ENCODE data around the gene CRISPLD2.
"Not testable (repeated sequence)": the region's sequence is repeated elsewhere in the genome, so short reads cannot be mapped to it uniquely, and the experiment has no call there.

Gene CRISPLD2

DNA sequence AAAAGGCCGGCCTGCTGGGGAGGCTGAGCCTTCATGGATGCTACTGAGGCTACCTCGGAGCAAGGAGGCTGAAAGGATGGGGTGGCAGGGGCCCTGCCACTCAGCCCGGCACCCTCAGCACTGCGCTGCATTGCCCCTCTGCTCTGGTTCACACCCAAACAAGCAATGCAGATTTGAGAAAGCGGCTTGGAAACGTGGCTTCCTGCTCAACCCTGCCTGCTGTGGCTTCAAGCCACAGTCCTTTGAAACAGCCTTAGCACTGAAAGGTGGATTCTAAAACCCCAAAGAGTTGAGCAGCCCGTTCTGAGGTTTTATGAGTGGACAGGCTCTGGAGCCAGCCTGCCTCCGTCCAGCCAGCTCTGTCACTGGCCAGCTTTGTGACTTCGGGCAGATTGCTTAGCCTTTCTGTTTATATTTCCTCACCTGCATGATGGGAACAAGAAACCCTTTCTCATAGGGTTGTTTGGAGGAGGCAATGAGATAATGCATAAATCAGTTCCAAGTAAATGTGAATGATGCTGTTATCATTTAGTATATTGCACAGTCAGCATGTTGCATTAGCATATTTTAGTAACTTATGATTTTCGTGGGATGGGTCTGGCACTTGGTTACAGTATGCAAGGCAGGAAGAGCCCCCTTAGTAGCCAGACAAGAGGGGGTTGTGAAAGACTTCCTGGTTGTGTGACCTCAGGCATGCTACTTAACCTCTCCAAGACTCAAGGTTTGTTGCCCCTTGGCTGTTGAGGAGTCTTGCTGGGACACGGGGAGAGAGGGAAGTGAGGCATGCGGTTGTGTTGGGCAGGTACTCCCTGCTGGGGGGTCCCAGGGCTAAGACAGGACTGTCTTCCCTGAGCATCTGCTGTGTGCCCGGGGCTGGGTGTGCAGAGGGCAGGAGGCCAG, 23.6 kb downstream of the CRISPLD2 start:
- DNase-seq, result no peak

DNA sequence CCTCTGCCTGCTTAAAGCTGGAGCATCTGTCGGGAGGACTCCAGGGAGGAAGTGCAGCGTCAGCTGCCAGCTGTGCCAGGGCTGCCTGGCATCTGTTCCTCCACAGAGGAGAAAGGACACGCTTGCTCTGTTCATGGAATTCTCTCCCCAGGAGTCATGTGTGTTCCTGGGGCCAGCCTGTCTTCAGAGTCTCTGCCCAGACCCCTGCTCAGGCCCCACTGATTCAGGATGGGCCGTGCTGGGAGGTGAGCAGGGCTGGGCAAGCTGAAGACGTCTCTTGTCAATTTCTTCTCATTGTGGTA, 24.2 kb downstream of the CRISPLD2 start:
- no peak for DNase-seq

DNA sequence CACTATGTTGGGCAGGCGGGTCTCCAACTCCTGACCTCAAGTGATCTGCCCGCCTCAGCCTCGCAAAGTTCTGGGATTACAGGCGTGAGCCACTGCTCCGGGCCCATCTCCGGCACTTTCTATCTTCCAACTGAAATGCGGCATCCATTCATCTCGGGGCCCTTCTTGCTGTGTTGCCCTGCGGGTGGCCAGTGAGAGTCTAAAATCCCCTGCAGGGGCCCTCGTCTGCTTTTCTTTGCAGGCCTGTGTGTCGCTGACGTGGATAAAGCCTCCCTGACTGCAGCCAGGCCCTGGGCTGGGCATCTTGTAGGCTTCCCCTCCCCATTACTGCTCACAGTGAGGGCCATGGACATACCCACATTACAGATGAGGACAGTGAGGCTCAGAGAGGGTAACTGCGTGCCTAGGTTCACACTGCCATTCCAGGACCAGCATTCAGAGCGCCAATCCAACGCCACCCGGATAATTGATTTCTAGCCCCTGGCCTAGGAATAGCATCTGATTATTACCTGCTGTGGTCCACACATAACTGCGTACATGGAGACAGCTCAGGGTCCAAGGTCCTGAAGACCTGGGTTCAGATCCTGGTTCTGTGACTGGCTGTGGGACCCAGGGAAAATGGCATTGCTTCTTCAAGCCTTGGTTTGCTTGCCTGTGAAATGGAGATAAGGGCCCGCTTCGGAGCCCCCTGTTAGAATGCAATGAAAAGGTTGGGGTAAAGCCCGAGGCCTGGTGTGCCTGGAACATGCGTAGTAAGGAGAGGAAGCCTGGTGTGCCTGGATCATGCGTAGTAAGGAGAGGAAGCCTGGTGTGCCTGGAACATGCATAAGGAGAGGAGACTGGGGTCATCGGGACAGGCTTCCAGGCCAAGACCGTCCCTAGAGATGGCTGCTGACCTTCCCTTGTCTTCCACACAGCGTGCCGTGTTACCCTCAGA, 25.0 kb downstream of the CRISPLD2 start:
- no peak for DNase-seq

DNA sequence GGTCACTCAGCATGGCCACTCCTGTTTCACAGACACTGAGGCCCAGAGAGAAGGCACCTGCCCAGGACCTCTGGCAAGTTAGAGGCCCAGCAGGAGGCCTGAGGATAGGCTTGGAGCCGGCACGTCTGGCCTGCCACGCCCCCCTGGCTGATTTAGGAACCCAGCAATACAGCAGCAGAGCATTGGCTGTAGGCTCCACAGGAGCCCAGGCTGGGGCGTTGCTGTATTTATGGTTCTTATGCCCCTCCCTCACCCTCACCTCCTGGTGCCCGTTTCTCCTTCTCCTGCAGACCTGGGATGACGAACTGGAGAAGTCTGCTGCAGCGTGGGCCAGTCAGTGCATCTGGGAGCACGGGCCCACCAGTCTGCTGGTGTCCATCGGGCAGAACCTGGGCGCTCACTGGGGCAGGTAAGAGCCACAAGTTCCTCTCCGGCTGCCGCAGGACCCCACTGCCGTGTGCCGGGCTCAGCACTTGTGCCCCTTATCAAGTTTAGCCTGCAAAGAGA, 25.8 kb downstream of the CRISPLD2 start:
- no peak for DNase-seq

DNA sequence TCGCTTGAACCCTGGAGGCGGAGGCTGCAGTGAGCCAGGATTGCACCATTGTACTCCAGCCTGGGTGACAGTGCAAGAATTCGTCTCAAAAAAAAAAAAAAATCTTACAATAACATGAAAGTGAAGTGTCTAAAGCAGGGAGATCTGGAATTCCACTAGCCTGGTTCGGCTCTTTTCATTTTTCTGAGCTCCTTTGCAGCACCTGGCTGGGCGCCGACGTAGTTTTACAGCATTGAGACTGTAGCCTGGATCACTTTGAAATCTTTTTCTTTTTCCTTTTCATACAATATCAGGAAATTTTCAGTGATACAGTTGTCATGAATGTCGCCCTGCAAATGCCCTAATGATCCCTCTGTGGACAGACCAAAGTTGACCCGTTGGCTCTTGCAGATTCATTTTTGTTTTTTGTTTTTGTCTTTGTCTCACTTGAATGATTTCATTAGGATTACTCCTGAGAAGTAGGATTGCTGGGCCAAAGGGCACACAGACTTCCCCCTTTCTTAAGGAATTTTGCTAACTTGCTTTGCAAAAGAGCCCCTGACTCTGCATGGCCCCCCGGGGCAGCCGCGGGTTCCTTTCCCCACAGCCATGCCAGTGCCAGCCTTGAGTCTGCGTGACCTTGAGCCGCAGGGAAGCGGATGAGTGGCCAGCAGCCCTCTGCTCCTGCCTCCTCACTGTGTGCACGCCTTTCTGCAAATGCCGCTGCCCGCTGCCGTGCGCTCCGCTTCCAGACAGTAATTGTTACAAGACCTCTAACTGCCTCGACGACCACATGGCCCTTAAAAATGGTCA, 28.0 kb downstream of the CRISPLD2 start:
- no peak for DNase-seq

DNA sequence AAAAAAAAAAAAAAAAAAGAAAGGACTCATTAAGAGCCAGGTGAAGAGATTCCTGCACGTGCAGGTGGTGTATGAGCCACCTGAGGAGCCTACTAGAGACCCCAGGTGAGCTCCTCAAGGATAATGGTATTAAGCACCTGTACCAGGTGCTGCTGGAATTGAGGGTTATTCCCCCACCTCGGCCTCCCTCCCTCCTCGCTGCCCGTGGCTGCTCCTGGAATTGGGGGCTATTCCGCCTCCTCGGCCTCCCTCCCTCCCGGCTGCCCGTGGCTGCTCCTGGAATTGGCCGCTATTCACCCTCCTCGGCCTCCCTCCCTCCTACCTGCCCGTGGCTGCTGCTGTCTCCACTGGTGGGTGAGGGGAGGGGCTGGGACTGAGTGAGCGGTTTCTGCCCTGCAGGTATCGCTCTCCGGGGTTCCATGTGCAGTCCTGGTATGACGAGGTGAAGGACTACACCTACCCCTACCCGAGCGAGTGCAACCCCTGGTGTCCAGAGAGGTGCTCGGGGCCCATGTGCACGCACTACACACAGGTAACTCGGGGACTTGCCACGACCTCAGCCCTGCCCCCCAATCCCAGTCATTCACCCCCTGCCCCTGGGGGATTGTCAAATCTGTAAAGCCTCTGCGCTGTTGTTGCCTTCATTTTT, 29.3 kb downstream of the CRISPLD2 start:
- no peak for DNase-seq

DNA sequence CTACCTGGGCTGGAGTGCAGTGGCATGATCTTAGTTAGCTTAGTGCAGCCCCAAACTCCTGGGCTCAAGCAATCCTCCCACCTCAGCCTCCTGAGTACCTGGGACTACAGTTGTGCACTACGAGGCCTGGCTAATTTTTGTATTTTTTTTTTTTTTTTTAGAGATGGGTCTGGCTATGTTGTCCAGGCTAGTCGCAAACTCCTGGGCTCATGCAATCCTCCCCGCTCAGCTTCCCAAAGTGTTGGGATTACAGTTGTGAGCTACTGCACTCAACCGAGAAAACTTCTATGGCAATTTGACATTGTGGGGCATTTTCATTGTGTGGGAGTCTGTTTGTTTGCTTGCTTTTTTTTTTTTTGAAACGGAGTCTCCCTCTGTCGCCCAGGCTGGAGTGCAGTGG, 30.0 kb downstream of the CRISPLD2 start:
- no peak for DNase-seq

DNA sequence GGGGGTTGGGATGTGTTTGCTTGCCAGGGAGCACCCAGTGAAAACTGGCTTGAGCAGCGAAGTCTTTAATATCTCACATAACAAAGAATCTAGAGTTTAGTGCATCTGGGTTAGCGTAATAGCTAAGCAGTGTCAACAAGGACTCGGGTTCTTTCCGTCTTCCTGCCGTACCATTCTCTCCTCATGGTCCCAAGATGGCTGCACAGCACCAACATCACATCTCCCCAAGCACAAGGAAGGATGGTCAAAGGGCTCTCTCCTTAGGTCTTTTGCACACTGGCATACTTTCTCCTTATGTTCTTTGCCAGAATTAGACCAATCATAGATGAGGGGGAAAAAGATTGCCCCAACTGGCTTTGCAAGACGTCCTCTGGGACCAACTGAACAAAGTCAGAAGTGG, 30.9 kb downstream of the CRISPLD2 start:
- no peak for DNase-seq

DNA sequence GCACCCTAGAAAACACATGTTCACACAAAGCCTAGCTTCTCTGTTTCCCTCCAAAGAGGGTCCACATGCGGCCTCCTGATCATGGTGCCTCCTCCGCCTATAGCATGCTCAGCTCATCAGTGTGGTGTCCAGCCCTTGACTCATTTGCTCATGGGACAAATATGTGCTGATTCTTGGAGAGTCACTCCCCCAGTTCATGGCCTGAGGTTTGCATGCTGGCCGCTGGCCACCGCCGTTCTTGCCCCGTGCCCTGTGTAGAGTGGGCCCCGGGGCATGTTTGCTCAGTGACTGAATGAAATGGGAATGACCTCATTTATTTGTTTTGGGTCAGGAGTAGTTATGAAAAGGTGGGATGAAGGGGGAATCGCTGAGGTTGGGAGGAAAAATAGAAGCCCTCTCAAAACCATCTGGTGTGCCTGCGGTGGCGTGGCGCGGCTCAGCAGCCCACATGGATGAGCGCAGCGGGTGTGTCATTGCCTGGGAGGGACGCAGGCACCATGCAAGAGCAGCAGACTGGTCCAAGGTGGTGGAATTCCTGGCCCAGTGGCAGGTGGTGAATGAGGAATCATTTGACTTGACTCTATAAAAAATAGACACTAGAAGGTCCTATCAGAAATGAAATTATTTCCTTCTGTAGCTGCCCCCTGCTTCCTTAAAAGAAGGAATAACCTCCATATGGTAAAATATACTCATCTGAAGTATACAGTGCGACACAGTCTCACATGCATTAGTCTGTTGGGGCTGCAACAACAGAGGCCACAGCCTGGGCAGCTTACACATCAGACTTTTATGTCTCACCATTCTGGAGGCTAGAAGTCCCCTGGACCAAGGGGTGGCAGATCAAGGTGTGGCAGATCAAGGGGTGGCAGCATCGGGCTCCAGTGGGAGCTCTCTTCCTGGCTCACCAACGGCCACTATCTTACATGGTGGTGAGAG, 31.7 kb downstream of the CRISPLD2 start:
- no peak for DNase-seq

DNA sequence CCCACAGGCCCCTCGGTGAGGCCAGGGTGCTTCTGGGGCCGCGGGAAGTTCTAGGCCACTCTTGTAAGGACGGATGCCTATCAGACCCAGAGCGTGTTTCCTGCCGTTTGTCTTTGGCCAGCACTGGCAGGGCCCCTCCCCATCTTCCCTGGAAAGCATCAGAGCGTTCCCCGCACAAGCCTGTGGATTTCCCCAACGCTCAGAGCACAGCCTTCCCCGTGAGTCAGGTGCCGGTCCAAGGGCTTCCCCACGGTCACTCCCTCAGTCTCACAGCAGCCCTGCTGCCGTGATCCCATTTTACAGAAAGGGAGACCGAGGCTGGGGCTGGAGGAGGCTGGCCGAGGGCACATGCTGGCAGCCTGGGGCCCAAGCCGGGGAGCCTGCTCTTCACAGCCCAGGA, 33.7 kb downstream of the CRISPLD2 start:
- DNase-seq, result no peak

DNA sequence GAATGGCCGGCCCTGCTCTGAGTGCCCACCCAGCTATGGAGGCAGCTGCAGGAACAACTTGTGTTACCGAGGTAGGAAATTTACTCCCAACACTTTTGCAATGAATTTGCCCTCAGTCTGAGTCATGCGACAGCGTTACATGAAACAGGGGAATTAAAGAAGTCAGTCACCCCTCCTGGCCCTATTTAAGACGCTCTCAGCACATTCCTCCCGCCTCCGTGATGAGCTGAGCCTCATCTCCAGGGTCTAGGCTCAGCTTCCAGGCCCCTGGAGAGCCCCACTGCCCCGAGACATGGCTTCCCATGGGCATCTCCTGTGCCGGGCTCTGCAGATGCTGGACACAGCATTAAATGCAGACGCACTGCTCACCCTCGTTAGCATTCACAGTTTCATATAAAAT, 35.0 kb downstream of the CRISPLD2 start:
- DNase-seq, result no peak

DNA sequence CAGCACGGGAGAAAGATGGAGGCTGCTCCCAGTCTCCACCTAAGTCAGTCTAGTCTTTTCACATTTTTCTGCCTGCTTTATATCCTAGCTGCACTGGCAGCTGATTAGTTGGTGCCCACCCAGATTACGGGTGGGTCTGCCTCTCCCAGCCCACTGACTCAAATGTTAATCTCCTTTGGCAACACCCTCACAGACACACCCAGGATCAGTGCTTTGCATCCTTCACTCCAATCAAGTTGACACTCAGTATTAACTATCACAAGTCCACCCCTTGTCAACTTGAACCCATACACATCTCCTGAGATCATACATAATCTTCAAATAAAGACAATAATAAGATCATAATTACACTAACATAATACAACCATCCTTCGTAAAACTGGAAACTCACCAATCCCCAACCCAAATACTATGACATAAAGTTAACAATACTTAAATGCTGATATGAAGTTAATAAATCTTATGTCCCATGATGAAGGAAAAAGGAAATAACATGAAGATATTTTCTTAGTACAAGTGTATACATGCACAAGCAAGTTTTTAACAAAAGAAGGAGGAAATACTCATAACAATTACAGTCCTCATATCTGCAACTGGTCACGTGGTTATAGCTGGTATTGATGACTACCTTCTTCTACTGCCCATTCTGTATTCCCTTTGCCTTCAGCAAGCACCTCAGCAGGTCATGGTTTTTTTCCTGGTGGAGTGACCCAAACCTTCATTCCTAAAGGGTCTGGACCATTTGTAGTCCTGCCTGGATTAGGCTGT, 35.8 kb downstream of the CRISPLD2 start:
- not testable (repeated sequence) for DNase-seq

DNA sequence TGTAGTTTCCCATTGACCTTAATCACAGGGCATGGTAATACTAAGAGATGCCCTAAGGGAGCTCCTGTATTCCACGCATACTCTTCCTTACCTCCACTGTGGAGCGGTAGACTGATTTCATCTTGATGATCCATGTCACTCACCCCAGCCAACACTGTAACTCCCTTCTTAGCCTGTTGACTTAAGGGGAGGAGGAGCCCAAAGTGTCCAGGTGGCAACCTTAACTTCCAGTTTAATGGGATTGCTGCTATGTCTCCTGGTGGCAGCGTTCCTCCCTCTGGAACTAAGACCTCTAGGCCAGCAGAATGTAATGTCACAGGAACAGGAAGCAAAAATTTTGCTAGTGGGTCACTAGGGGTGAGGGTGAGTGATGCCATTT, 36.4 kb downstream of the CRISPLD2 start:
- not testable (repeated sequence) for DNase-seq

DNA sequence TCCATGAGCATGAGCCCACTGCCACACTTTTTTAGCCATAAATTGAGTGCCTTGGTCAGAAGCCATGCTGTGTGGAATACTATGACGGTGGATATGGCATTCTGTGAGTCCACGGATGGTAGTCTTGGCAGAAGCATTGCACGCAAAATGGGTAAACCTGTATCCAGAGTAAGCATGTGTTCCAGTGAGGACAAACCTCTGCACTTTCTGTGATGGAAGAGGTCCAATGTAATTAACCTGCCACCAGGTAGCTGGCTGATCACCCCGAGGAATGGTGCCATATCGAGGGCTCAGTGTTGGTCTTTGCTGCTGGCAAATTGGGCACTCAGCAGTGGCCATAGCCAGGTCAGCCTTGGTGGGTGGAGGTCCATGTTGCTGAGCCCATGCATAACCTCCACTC, 37.0 kb downstream of the CRISPLD2 start:
- not testable (repeated sequence) for DNase-seq

DNA sequence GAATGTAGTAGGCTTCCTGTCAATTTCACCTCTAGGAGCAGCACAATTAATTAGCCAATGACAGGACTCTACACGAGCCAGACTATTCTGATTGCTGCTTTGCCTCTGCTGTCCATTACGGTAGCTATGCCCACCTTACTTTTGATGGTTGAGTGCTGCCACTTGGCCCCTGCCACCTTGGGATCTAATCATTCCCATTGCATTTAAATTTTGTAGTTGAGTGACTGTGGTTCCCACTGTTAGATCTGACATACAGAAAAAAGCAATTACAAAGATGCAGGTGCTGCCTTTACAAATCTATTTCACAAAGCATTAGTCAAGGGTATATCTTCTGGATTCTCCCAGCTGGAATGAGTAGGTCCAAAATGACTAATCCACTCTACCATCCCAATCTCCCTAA, 39.9 kb downstream of the CRISPLD2 start:
- DNase-seq, result no peak

DNA sequence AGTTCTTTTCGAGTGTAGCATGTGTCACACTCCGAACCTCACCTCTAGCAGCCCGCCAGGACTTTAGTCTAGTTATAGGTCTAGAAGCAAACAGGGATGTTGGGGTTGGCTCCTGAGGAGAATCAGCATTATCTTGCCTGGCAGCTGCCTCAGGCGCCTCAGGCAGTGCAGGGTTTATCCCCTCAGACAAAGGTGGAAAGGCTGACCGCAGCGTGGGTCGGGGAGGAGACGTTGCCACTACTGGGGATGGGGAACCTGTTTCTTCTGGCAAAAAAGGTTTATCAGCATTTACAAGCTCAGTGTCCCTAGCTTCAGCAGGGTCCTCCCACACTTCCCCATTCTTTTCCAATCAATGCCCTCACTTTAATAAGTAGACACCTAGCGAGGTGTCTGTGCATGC, 40.6 kb downstream of the CRISPLD2 start:
- no peak for DNase-seq

DNA sequence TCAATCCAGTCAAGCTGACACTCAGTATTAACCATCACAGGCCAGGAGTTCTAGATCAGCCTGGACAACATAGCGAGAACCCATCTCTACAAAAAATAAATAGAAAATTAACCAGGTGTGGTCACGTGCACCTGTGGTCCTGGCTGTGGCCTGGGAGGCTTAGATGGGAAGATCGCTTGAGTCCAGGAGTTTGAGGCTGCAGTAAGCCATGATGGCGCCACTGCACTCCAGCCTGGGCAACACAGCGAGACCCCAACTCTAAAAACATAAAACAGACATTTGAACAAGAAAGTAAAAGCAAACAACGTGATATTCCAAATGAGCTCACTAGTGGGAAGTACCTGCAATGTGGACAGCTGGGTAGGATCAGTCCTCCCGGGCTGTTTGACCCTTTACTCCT, 41.9 kb downstream of the CRISPLD2 start:
- no peak for DNase-seq

DNA sequence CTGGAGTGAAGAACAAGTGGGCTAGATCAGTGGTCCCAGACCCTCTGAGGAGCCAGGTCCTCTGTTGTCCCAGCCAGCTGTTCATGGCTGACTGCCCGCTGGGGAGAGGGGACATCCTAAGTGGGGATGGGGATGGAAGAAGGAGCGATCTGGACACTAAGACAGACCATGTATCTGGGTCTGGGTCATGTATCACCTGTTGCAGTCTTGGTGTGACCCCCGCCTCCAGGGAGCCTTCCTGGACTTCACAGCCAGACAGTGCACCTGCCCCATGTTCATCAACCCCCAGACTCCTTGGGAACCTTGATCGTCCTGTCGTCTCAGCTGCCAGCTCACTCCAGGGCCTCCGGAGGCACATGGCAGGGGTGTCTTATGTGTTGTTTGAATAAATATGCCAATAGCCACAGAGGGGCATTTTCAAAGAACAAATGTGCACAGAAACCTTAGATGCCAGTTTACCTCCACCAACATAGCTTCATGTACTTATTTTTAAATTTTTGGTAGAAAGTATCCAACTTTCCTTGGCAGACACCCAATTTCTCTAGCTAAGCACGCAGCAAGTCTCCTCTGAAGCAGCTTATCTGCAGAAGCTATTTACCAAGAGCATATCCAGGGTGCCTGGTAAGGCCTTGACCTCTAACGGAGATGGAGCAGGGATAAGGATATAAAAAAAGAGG, 43.2 kb downstream of the CRISPLD2 start:
- DNase-seq, result no peak

DNA sequence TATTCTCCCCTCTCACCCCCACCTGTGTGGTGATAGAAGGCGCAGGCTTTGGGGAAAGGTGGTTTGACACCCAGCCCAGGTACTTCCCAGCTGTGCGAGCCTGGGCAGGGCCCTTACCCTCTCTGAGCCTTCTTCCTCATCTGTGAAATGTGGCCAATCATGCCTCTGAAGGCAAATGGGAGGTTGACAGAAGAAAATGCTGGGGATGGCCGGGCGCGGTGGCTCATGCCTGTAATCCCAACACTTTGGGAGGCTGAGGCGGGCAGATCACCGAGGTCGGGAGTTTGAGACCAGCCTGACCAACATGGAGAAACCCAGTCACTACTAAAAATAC, 43.7 kb downstream of the CRISPLD2 start:
- DNase-seq, result no peak

DNA sequence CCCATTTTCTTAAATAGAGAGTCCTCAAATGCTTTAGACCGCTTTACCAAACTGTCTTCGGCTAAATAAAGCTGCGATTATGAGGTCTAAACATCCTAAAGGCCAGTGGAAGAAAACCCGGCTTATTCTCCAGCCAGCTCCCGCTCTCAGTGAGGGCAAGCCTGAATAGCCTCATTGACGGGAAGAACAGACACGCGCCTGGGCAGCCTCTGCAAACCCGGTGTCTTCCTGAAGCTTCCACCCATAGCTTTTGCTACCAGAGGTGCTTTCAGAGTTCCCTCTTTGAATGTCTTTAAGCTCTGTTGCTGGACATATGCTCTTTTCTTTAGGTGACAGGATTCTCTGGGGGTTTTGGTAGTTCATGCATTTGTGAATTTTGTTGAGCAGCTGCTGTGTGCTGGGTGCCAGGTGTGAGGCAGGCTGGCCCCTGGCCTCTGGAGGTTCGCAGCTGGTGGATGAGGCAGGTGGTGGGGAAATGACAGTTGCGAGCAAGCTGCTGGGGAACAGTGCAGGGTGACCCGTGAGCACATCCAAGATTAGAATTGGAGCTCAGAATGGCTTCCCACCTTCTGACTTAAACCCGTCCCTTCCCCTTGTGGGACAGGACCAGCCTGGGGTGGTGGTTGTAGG, 44.7 kb downstream of the CRISPLD2 start:
- DNase-seq, result no peak
